Breast epithelium (tissue), 4 donors: Measurements from ENCODE around the gene CPED1. TPM values are rescaled to one million over a fixed set of nuclear protein-coding genes. Genes with fewer than 3 reads are reported as not detected.

Experiments
- DNase-seq, 2 donors: peaks; one replicate each; pipeline ENCODE4 v3.0.0-alpha.2; 2019; ENCODE audit warnings: low spot score in 2 of 2
- H3K27ac ChIP-seq, 2 donors: fragments of 200-600 bp; sonication (generic) in 1 of 2; one replicate each; pipeline ENCODE4 v1.5.1; 2016 to 2019; ENCODE audit warnings: mild to moderate bottlenecking in 1 of 2
- H3K27me3 ChIP-seq, 2 donors: fragments of 200-600 bp; sonication (generic) in 1 of 2; one replicate each; pipeline versions ENCODE4 v1.5.1 to v1.6.0; 2017 to 2019; ENCODE audit warnings: control low read depth in 1 of 2, mild to moderate bottlenecking in 1 of 2
- H3K36me3 ChIP-seq: fragments of 200-600 bp; one replicate; pipeline ENCODE4 v1.5.1; 2019
- H3K4me1 ChIP-seq, 2 donors: fragments of 200-600 bp; sonication (generic); one replicate each; pipeline ENCODE4 v1.5.1; 2016 to 2019; ENCODE audit warnings: control low read depth in 1 of 2
- H3K4me3 ChIP-seq, 3 donors: fragments of 200-600 bp; sonication (generic); 1 replicate in 2 of 3; 2 replicates in 1 of 3; pipeline ENCODE4 v1.5.1; 2016 to 2019; ENCODE audit warnings: mild to moderate bottlenecking in 3 of 3, moderate library complexity in 2 of 3
- H3K9me3 ChIP-seq, 2 donors: fragments of 200-600 bp; sonication (generic) in 1 of 2; one replicate each; pipeline ENCODE4 v1.5.1; 2016 to 2019; ENCODE audit warnings: control low read depth in 1 of 2
- POLR2A ChIP-seq: fragments of 450-650 bp; IDR thresholded peaks from one replicate; pipeline ENCODE4 v1.6.1; 2016; ENCODE audit warnings: antibody characterized with exemption, mild to moderate bottlenecking, moderate library complexity
- POLR2AphosphoS5 ChIP-seq, 3 donors: sonication (generic); formaldehyde crosslinking; IDR thresholded peaks; one replicate each; pipeline ENCODE4 v1.6.1; 2017; ENCODE audit warnings: antibody characterized with exemption in 3 of 3
- intact Hi-C: fragments of 100-400 bp; cut with DNase I; formaldehyde crosslinking; loops from one replicate; pipeline ENCODE4 v1.15.1; 2023; ENCODE audit warnings: low total_unique reads
- total RNA-seq, 3 donors: library from RNA; depleted of rRNA; stranded (reverse); fragments of >200 nt; gene quantifications; one replicate each; pipeline ENCODE4 v1.1.0, GENCODE V29; 2016
- TF ChIP-seq, protein P1 (sequence below), 3 donors: fragments of 450-650 bp; IDR thresholded peaks; one replicate each; pipeline ENCODE4 v1.5.1; 2016 to 2017; ENCODE audit warnings: antibody characterized with exemption in 3 of 3, mild to moderate bottlenecking in 3 of 3, moderate library complexity in 3 of 3

The CPED1 gene
- total RNA-seq, 3 donors from 2014 or later: 14.3 to 29.3 (median 15.4) TPM

DNA sequence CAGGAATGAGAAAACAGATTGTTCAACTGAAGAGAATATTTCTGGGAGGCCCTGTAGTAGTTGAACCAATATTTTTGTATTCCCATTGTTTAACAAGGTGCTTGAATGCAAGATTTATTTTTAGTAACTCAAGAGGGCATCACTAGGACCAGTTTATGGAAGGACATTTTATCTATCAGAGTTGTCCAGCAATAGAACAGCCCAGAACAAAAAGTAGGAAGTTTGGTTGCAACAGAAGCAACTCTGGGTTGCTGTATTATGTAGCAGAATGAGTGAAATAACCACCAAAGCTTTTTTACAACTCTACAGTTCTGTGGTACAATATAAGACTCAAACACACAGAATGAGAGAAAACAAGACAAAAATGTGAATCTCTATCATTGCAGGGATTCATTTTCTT lies 34.7 kb downstream of the CPED1 start:
- intact Hi-C loops: no loop called here
- TF ChIP-seq POLR2AphosphoS5 (IDR thresholded peaks at IDR 0.05): no peak
- no peak for TF ChIP-seq POLR2A
- TF ChIP-seq, protein P1, sequence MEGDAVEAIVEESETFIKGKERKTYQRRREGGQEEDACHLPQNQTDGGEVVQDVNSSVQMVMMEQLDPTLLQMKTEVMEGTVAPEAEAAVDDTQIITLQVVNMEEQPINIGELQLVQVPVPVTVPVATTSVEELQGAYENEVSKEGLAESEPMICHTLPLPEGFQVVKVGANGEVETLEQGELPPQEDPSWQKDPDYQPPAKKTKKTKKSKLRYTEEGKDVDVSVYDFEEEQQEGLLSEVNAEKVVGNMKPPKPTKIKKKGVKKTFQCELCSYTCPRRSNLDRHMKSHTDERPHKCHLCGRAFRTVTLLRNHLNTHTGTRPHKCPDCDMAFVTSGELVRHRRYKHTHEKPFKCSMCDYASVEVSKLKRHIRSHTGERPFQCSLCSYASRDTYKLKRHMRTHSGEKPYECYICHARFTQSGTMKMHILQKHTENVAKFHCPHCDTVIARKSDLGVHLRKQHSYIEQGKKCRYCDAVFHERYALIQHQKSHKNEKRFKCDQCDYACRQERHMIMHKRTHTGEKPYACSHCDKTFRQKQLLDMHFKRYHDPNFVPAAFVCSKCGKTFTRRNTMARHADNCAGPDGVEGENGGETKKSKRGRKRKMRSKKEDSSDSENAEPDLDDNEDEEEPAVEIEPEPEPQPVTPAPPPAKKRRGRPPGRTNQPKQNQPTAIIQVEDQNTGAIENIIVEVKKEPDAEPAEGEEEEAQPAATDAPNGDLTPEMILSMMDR (IDR thresholded peaks at IDR 0.05): no peak
- DNase-seq: no peak
- Histone ChIP-seq H3K27ac (peak overlapping the region; percentile 53 to 73), H3K9me3 (no peaks in the 10 kb centered on the region), H3K27me3 (no peaks in the 10 kb centered on the region), H3K4me1 (no peaks in the 10 kb centered on the region), H3K4me3 (peak overlapping the region in 1 of 3 donors; percentile 21), H3K36me3 (no peaks in the 10 kb centered on the region)

DNA sequence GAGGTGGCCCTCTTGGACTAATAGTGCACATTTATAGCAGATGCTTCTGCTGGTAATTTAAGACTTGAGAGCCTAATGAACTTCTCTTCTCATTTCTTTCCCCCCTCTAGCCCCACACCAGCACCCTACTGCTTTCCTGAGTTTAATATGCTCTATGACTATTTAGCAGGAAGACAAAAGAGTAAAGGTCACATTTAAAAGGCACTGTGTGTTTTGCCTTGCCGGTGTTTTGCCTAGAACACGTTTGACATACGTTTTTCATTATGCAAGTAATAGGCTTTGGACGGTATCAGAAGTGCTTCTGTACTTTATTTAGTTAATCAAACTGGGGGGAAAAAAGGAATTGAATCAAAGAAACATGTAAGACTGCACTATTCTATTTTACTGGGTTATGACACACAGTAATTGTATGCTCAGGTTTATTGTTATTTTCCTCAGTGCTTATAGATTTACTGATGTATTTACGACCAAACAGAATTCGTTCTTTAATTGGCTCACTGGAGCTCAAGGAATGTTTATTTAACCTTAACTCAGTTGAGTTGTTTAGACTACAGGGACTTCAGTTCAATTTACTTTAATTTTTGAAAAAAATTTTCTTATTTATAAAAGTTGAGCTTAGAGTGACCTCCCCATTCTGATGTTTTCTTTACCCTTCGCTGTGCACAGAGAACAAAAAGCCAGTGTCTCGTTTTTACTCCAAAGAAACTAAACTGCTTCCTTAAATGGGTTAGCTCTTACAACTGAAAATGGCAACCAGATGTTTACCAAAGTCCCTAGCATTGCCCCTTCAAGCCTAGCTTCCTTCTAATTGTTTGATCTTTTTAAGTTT lies 35.4 kb downstream of the CPED1 start:
- no peaks in the 10 kb centered on the region for H3K4me1 ChIP-seq
- no peaks in the 10 kb centered on the region for H3K9me3 ChIP-seq
- no peaks in the 10 kb centered on the region for H3K36me3 ChIP-seq
- H3K4me3 ChIP-seq: peak overlapping the region in 1 of 3 donors; percentile 21
- H3K27ac ChIP-seq: peak overlapping the region; percentile 53 to 73
- no peaks in the 10 kb centered on the region for H3K27me3 ChIP-seq
- no peak for DNase-seq
- intact Hi-C loops: no loop called here
- TF ChIP-seq POLR2A: no peak
- TF ChIP-seq, protein P1 (IDR thresholded peaks at IDR 0.05): no peak
- no peak for TF ChIP-seq POLR2AphosphoS5 (IDR thresholded peaks at IDR 0.05)

DNA sequence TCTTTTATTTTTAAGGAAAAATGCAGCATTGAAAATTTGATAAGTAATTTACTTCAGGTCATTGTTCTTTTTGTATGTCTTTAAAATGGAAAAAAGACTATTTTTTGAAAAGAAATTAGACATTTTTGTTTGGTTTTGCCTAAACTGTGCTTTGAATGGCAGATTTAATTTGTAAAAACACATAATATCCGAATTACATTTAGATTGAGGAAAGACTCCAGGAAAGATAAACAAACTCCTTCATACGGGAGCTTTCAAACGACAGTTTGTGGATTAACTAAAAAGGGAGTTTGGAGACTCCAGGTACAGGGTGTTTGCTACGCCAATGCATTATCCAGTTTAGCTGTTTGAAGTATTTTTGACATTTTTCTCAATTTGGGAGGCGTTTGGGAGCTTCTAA lies 36.1 kb downstream of the CPED1 start:
- Histone ChIP-seq H3K27me3 (no peaks in the 10 kb centered on the region), H3K27ac (no peak overlapping the region), H3K9me3 (no peaks in the 10 kb centered on the region), H3K36me3 (no peaks in the 10 kb centered on the region), H3K4me1 (no peaks in the 10 kb centered on the region), H3K4me3 (no peak overlapping the region)
- intact Hi-C loops: no loop called here
- TF ChIP-seq POLR2A (no peak), POLR2AphosphoS5 (IDR thresholded peaks at IDR 0.05) (no peak)
- TF ChIP-seq, protein P1 (IDR thresholded peaks at IDR 0.05): no peak
- DNase-seq: no peak

DNA sequence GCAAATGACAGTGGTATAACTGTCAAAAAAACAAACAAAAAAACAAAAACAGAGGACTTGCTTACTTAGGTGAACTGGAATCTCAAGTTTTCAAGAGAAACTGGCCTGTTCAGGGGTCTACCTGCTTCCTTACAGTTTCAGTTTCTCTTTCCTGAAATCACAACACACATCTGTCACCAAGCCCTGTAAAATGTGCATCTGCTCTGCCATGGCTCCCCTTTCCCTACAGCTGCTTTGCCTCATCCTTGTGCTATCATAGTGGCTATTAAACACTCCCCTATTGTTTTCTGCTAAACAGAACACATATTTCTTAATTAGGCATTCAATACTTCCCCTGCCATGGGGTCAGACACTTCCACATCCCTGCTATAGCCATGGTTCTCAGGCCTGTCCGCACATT lies 37.6 kb downstream of the CPED1 start:
- TF ChIP-seq POLR2AphosphoS5 (IDR thresholded peaks at IDR 0.05): no peak
- H3K27ac ChIP-seq: no peak overlapping the region

DNA sequence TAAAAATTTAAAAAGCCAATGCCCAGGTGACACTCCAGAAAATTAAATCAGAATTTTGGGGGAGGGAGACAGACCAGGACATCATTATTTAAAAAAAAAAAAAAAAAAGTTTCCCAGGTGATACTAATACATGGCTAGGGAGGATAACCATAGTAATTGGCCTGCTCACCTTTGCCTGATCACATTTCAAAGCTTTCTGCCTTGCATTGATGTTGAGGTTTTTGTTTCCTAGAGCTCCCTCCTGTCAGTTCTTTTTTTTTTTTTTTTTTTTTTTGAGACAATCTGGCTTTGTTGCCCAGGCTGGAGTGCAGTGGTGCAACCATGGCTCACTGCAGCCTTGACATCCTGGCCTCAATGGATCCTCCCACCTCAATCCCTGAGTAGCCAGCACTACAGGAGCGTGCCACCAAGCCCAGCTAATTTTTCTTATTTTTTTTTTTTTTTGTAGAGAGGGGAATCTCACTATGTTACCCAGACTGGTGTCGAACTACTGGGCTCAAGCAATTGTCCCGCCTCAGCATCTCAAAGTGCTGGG lies 38.1 kb downstream of the CPED1 start:
- TF ChIP-seq POLR2AphosphoS5 (IDR thresholded peaks at IDR 0.05) (no peak), POLR2A (no peak)
- TF ChIP-seq, protein P1 (IDR thresholded peaks at IDR 0.05): no peak
- DNase-seq: no peak
- intact Hi-C loops: no loop called here
- H3K36me3 ChIP-seq: no peaks in the 10 kb centered on the region
- H3K4me3 ChIP-seq: no peak overlapping the region
- no peaks in the 10 kb centered on the region for H3K9me3 ChIP-seq
- no peak overlapping the region for H3K27ac ChIP-seq
- no peaks in the 10 kb centered on the region for H3K4me1 ChIP-seq
- H3K27me3 ChIP-seq: no peaks in the 10 kb centered on the region

More for the DNA sequence above, 37.6 kb downstream of the CPED1 start:
- Histone ChIP-seq H3K4me1 (no peaks in the 10 kb centered on the region), H3K27me3 (no peaks in the 10 kb centered on the region), H3K36me3 (no peaks in the 10 kb centered on the region), H3K4me3 (no peak overlapping the region), H3K9me3 (no peaks in the 10 kb centered on the region)
- intact Hi-C loops: no loop called here
- no peak for DNase-seq
